Astrocyte (in vitro differentiated cells and primary cell): ENCODE results near the gene ERC1.

ENCODE experiments used
- EZH2 ChIP-seq: IDR thresholded peaks from 2 replicates; pipeline ENCODE4 v1.6.1; 2012; ENCODE audit warnings: mild to moderate bottlenecking, low read length, inconsistent platforms; ENCODE audit not compliant: insufficient read depth
- TF ChIP-seq, protein P1 (sequence below): IDR thresholded peaks from 2 replicates; pipeline ENCODE4 v1.5.1; 2011; ENCODE audit warnings: low read depth, mild to moderate bottlenecking, inconsistent platforms, low read length, moderate library complexity; ENCODE audit not compliant: insufficient read depth

DNA sequence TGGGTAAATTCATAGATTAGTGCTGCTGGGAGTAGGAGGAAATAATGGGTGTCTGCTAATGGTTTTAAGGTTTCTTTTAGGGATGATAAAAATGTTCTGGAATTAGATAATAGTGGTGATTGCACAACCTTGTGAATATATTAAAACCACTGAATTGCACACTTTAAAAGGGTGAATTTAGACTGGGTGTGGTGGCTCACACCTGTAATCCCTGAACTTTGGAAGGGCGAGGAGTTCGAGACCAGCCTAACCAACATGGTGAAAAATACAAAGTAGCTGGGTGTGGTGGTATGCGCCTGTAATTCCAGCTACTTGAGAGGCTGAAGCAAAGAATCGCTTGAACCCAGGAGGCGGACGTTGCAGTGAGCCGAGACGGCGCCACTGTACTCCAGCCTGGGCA is 42.8 kb upstream of the ERC1 start:
- TF ChIP-seq, protein P1, sequence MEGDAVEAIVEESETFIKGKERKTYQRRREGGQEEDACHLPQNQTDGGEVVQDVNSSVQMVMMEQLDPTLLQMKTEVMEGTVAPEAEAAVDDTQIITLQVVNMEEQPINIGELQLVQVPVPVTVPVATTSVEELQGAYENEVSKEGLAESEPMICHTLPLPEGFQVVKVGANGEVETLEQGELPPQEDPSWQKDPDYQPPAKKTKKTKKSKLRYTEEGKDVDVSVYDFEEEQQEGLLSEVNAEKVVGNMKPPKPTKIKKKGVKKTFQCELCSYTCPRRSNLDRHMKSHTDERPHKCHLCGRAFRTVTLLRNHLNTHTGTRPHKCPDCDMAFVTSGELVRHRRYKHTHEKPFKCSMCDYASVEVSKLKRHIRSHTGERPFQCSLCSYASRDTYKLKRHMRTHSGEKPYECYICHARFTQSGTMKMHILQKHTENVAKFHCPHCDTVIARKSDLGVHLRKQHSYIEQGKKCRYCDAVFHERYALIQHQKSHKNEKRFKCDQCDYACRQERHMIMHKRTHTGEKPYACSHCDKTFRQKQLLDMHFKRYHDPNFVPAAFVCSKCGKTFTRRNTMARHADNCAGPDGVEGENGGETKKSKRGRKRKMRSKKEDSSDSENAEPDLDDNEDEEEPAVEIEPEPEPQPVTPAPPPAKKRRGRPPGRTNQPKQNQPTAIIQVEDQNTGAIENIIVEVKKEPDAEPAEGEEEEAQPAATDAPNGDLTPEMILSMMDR = no peak
- TF ChIP-seq EZH2 = no peak
